ENCODE results near the gene CD2AP. TPM values are rescaled to one million over a fixed set of nuclear protein-coding genes. Genes with fewer than 3 reads are reported as not detected.

CD2AP gene
- total RNA-seq, 5 donors from 2014 or later (not counting 1 experiment from before 2014, with no cell fraction given), result 22.3 to 39.7 (median 23.6) TPM

GRCh38 chr6:47621838-47622449 lies 144.4 kb downstream of the CD2AP start:
- H3K27me3 ChIP-seq (replicated peaks in 1 of 2; ENCODE audit: control insufficient read depth in 2 of 2, extremely low read depth in 1 of 2, insufficient read depth in 2 of 2, low read length in 1 of 2), result no peaks in the 10 kb centered on the region
- no peak overlapping the region for H3K4me3 ChIP-seq (ENCODE audit: control insufficient read depth in 1 of 2, extremely low read depth in 1 of 2, low read length in 1 of 2)
- no peak overlapping the region for H3K4me3 Mint-ChIP-seq
- no peaks in the 10 kb centered on the region for H3K4me1 ChIP-seq (ENCODE audit: control insufficient read depth in 1 of 2, extremely low read depth in 1 of 2, insufficient read depth in 2 of 2, low read length in 2 of 2)
- no peaks in the 10 kb centered on the region for H3K9me3 ChIP-seq
- peaks cover 50% of the 10 kb centered on the region for H3K36me3 Mint-ChIP-seq
- no peak for DNase-seq
- peaks cover 0 to 4% (median 0%) of the 10 kb centered on the region in 3 donors for H3K9me3 Mint-ChIP-seq
- no peak overlapping the region for H3K27ac ChIP-seq (ENCODE audit: low read length)
- ChIA-PET POLR2A (no interaction called here), CTCF (no interaction called here)
- peaks cover 0 to 25% of the 10 kb centered on the region in 2 donors for H3K36me3 ChIP-seq (ENCODE audit: control insufficient read depth in 2 of 2, extremely low read depth in 1 of 2, insufficient read depth in 1 of 2, low read length in 1 of 2)
- no peak for ATAC-seq (replicated peaks in 1 of 4)
- H3K27ac Mint-ChIP-seq, result no peak overlapping the region
- WGBS (ENCODE audit: insufficient coverage), result 94% methylated on average over 9 of the region's 12 CpGs
- peaks cover 0 to 2% (median 0%) of the 10 kb centered on the region in 3 donors for H3K4me1 Mint-ChIP-seq
- no peaks in the 10 kb centered on the region for H3K27me3 Mint-ChIP-seq

- DNase-seq, result no peak
- Histone ChIP-seq H3K4me1 (ENCODE audit: control insufficient read depth in 1 of 2, extremely low read depth in 1 of 2, insufficient read depth in 2 of 2, low read length in 2 of 2) (peaks cover 5 to 6% of the 10 kb centered on the region in 2 experiments), H3K9me3 (no peaks in the 10 kb centered on the region), H3K4me3 (ENCODE audit: control insufficient read depth in 1 of 2, extremely low read depth in 1 of 2, low read length in 1 of 2) (no peak overlapping the region), H3K36me3 (ENCODE audit: control insufficient read depth in 2 of 2, extremely low read depth in 1 of 2, insufficient read depth in 1 of 2, low read length in 1 of 2) (peaks cover 0 to 11% of the 10 kb centered on the region in 2 donors), H3K27ac (ENCODE audit: low read length) (no peak overlapping the region), H3K27me3 (replicated peaks in 1 of 2; ENCODE audit: control insufficient read depth in 2 of 2, extremely low read depth in 1 of 2, insufficient read depth in 2 of 2, low read length in 1 of 2) (no peaks in the 10 kb centered on the region)
- Mint-ChIP-seq H3K9me3 (no peaks in the 10 kb centered on the region), H3K4me1 (peaks cover 11 to 17% (median 15%) of the 10 kb centered on the region in 3 donors), H3K36me3 (peaks cover 10% of the 10 kb centered on the region), H3K27ac (peak overlapping the region in 1 of 2 donors; percentile 79), H3K27me3 (no peaks in the 10 kb centered on the region), H3K4me3 (no peak overlapping the region)
- no CpG with 5 or more reads among the region's 2 CpGs for WGBS (ENCODE audit: insufficient coverage)
- ChIA-PET POLR2A (no interaction called here), CTCF (no interaction called here)
- no peak for ATAC-seq (replicated peaks in 1 of 4)
Observed at GRCh38 chr6:47626782-47627181, 149.2 kb downstream of the CD2AP start.

- H3K36me3 Mint-ChIP-seq, result no peaks in the 10 kb centered on the region
- H3K9me3 Mint-ChIP-seq, result no peaks in the 10 kb centered on the region
- H3K4me3 Mint-ChIP-seq, result no peak overlapping the region
- Histone ChIP-seq H3K4me3 (ENCODE audit: control insufficient read depth in 1 of 2, extremely low read depth in 1 of 2, low read length in 1 of 2) (no peak overlapping the region), H3K4me1 (ENCODE audit: control insufficient read depth in 1 of 2, extremely low read depth in 1 of 2, insufficient read depth in 2 of 2, low read length in 2 of 2) (peaks cover 6 to 8% of the 10 kb centered on the region in 2 experiments), H3K36me3 (ENCODE audit: control insufficient read depth in 2 of 2, extremely low read depth in 1 of 2, insufficient read depth in 1 of 2, low read length in 1 of 2) (no peaks in the 10 kb centered on the region), H3K9me3 (no peaks in the 10 kb centered on the region), H3K27me3 (replicated peaks in 1 of 2; ENCODE audit: control insufficient read depth in 2 of 2, extremely low read depth in 1 of 2, insufficient read depth in 2 of 2, low read length in 1 of 2) (no peaks in the 10 kb centered on the region), H3K27ac (ENCODE audit: low read length) (no peak overlapping the region)
- DNase-seq, result no peak
- no peak overlapping the region for H3K27ac Mint-ChIP-seq
- no peaks in the 10 kb centered on the region for H3K27me3 Mint-ChIP-seq
- POLR2A ChIA-PET, result no interaction called here
- no CpG with 5 or more reads among the region's 7 CpGs for WGBS (ENCODE audit: insufficient coverage)
- no peak for ATAC-seq (replicated peaks in 1 of 4)
- H3K4me1 Mint-ChIP-seq, result peaks cover 17 to 24% (median 21%) of the 10 kb centered on the region in 3 donors
- CTCF ChIA-PET, result interaction anchor here in 1 of 2 donors (0.7 kb wide), 1 partner anchor 9 kb away, joined by 4 read pairs; no protein-coding TSS in a partner anchor
Observed at GRCh38 chr6:47628448-47629272, 151.1 kb downstream of the CD2AP start.

- H3K36me3 Mint-ChIP-seq, result no peaks in the 10 kb centered on the region
- no peak overlapping the region for H3K4me3 Mint-ChIP-seq
- DNase-seq (no peak), ATAC-seq (replicated peaks in 1 of 4) (no peak)
- no peak overlapping the region for H3K4me3 ChIP-seq (ENCODE audit: control insufficient read depth in 1 of 2, extremely low read depth in 1 of 2, low read length in 1 of 2)
- no peak overlapping the region for H3K27ac ChIP-seq (ENCODE audit: low read length)
- H3K27ac Mint-ChIP-seq, result no peak overlapping the region
- H3K4me1 ChIP-seq (ENCODE audit: control insufficient read depth in 1 of 2, extremely low read depth in 1 of 2, insufficient read depth in 2 of 2, low read length in 2 of 2), result peaks cover 6 to 8% of the 10 kb centered on the region in 2 experiments
- H3K27me3 ChIP-seq (replicated peaks in 1 of 2; ENCODE audit: control insufficient read depth in 2 of 2, extremely low read depth in 1 of 2, insufficient read depth in 2 of 2, low read length in 1 of 2), result no peaks in the 10 kb centered on the region
- H3K36me3 ChIP-seq (ENCODE audit: control insufficient read depth in 2 of 2, extremely low read depth in 1 of 2, insufficient read depth in 1 of 2, low read length in 1 of 2), result no peaks in the 10 kb centered on the region
- peaks cover 17 to 24% (median 21%) of the 10 kb centered on the region in 3 donors for H3K4me1 Mint-ChIP-seq
- CTCF ChIA-PET, result interaction anchor here in 1 of 2 donors (1.9 to 2.9 kb wide), 3 partner anchors 22 to 151 kb away, joined by 6 to 34 read pairs (median 11); partner anchors contain the start of gene OPN5
- WGBS (ENCODE audit: insufficient coverage), result 91% methylated on average over 3 of the region's 4 CpGs
- H3K9me3 ChIP-seq, result no peaks in the 10 kb centered on the region
- no peaks in the 10 kb centered on the region for H3K9me3 Mint-ChIP-seq
- POLR2A ChIA-PET, result no interaction called here
- H3K27me3 Mint-ChIP-seq, result no peaks in the 10 kb centered on the region
Observed at GRCh38 chr6:47629954-47630353, 152.4 kb downstream of the CD2AP start.

- H3K4me1 ChIP-seq (ENCODE audit: control insufficient read depth in 1 of 2, extremely low read depth in 1 of 2, insufficient read depth in 2 of 2, low read length in 2 of 2), result peaks cover 6 to 8% of the 10 kb centered on the region in 2 experiments
- no peak overlapping the region for H3K4me3 ChIP-seq (ENCODE audit: control insufficient read depth in 1 of 2, extremely low read depth in 1 of 2, low read length in 1 of 2)
- DNase-seq (no peak), ATAC-seq (replicated peaks in 1 of 4) (no peak)
- H3K36me3 ChIP-seq (ENCODE audit: control insufficient read depth in 2 of 2, extremely low read depth in 1 of 2, insufficient read depth in 1 of 2, low read length in 1 of 2), result no peaks in the 10 kb centered on the region
- no peaks in the 10 kb centered on the region for H3K9me3 Mint-ChIP-seq
- H3K27me3 ChIP-seq (replicated peaks in 1 of 2; ENCODE audit: control insufficient read depth in 2 of 2, extremely low read depth in 1 of 2, insufficient read depth in 2 of 2, low read length in 1 of 2), result no peaks in the 10 kb centered on the region
- no peaks in the 10 kb centered on the region for H3K9me3 ChIP-seq
- no peak overlapping the region for H3K27ac ChIP-seq (ENCODE audit: low read length)
- POLR2A ChIA-PET, result no interaction called here
- H3K27me3 Mint-ChIP-seq, result no peaks in the 10 kb centered on the region
- peaks cover 17 to 24% (median 21%) of the 10 kb centered on the region in 3 donors for H3K4me1 Mint-ChIP-seq
- CTCF ChIA-PET, result interaction anchor here (0.7 to 2.9 kb wide), 11 partner anchors 13 to 1824 kb away, joined by 3 to 34 read pairs (median 6); partner anchors contain the start of gene OPN5 (in 1 of the 2)
- no peak overlapping the region for H3K27ac Mint-ChIP-seq
- no CpG with 5 or more reads among the region's 3 CpGs for WGBS (ENCODE audit: insufficient coverage)
- no peaks in the 10 kb centered on the region for H3K36me3 Mint-ChIP-seq
- H3K4me3 Mint-ChIP-seq, result no peak overlapping the region
Observed at GRCh38 chr6:47630587-47630986, 153.0 kb downstream of the CD2AP start.

- peaks cover 17 to 24% (median 21%) of the 10 kb centered on the region in 3 donors for H3K4me1 Mint-ChIP-seq
- POLR2A ChIA-PET, result interaction anchor here in 1 of 2 donors (0.6 kb wide), 1 partner anchor 34 kb away, joined by 4 read pairs; no protein-coding TSS in a partner anchor
- CTCF ChIA-PET, result interaction anchor here (0.5 to 2.9 kb wide), 24 partner anchors 14 to 1824 kb away, joined by 3 to 34 read pairs (median 4); partner anchors contain the start of gene OPN5 (in 1 of the 2)
- H3K36me3 Mint-ChIP-seq, result no peaks in the 10 kb centered on the region
- H3K4me3 ChIP-seq (ENCODE audit: control insufficient read depth in 1 of 2, extremely low read depth in 1 of 2, low read length in 1 of 2), result no peak overlapping the region
- H3K36me3 ChIP-seq (ENCODE audit: control insufficient read depth in 2 of 2, extremely low read depth in 1 of 2, insufficient read depth in 1 of 2, low read length in 1 of 2), result no peaks in the 10 kb centered on the region
- H3K27ac Mint-ChIP-seq, result peak overlapping the region in 1 of 2 donors; percentile 53
- no peak overlapping the region for H3K4me3 Mint-ChIP-seq
- WGBS (ENCODE audit: insufficient coverage), result no CpG with 5 or more reads among the region's 6 CpGs
- H3K27ac ChIP-seq (ENCODE audit: low read length), result no peak overlapping the region
- H3K27me3 ChIP-seq (replicated peaks in 1 of 2; ENCODE audit: control insufficient read depth in 2 of 2, extremely low read depth in 1 of 2, insufficient read depth in 2 of 2, low read length in 1 of 2), result no peaks in the 10 kb centered on the region
- no peaks in the 10 kb centered on the region for H3K27me3 Mint-ChIP-seq
- H3K9me3 ChIP-seq, result no peaks in the 10 kb centered on the region
- H3K4me1 ChIP-seq (ENCODE audit: control insufficient read depth in 1 of 2, extremely low read depth in 1 of 2, insufficient read depth in 2 of 2, low read length in 2 of 2), result peaks cover 6 to 8% of the 10 kb centered on the region in 2 experiments
- ATAC-seq (replicated peaks in 1 of 4) (peak; percentile 22 to 52 (median 40)), DNase-seq (peak in 7 of 35 experiments; percentile 1 to 53 (median 6))
- H3K9me3 Mint-ChIP-seq, result no peaks in the 10 kb centered on the region
Observed at GRCh38 chr6:47631269-47631772, 153.7 kb downstream of the CD2AP start.

Data from T-cell (primary cell).